Activated CD8-positive, alpha-beta memory T cell treated with anti-CD3 and anti-CD28 coated beads, Interleukin-2, amount 10 ng/mL, durations not matched to agents 7 days and 5 days (primary cell): Measurements from ENCODE around the gene AKR1C2. TPM values are rescaled to one million over a fixed set of nuclear protein-coding genes. Genes with fewer than 3 reads are reported as not detected.
"Not testable (repeated sequence)": the region's sequence is repeated elsewhere in the genome, so short reads cannot be mapped to it uniquely, and the experiment has no call there.

Experiments
- ATAC-seq: fragments of 150-1000 bp; cut with Tn5 transposase; one replicate; pipeline ENCODE4 v1.10.0; 2021; ENCODE audit warnings: moderate library complexity
- CTCF ChIA-PET: fragments of 350-600 bp; sonication (Branson Sonifier 250); formaldehyde crosslinking; loops from one replicate; lab custom pipeline; 2021; ENCODE audit warnings: antibody characterized with exemption; lab: Charles Lee
- DNase-seq: peaks from one replicate; pipeline ENCODE4 v3.0.0-alpha.2; 2020
- H3K27ac Mint-ChIP-seq: one replicate; pipeline ENCODE4 v1.8.0; 2021; ENCODE audit warnings: mild to moderate bottlenecking, mixed read lengths
- H3K27me3 Mint-ChIP-seq: one replicate; pipeline ENCODE4 v1.8.0; 2021; ENCODE audit warnings: mixed read lengths
- H3K36me3 Mint-ChIP-seq: one replicate; pipeline ENCODE4 v1.8.0; 2021; ENCODE audit warnings: mild to moderate bottlenecking, mixed read lengths
- H3K4me1 Mint-ChIP-seq: one replicate; pipeline ENCODE4 v1.8.0; 2021; ENCODE audit warnings: mixed read lengths
- H3K4me3 Mint-ChIP-seq: one replicate; pipeline ENCODE4 v1.8.0; 2021; ENCODE audit warnings: mild to moderate bottlenecking, moderate library complexity, mixed read lengths
- H3K9me3 Mint-ChIP-seq: one replicate; pipeline ENCODE4 v1.8.0; 2022; ENCODE audit warnings: low read depth, mixed read lengths
- total RNA-seq, 2 experiments: library from RNA; stranded (reverse); gene quantifications; one replicate each; pipeline ENCODE4 v1.2.3, GENCODE V29; 2021

Gene AKR1C2
- total RNA-seq, 2 experiments from 2014 or later = not detected

DNA sequence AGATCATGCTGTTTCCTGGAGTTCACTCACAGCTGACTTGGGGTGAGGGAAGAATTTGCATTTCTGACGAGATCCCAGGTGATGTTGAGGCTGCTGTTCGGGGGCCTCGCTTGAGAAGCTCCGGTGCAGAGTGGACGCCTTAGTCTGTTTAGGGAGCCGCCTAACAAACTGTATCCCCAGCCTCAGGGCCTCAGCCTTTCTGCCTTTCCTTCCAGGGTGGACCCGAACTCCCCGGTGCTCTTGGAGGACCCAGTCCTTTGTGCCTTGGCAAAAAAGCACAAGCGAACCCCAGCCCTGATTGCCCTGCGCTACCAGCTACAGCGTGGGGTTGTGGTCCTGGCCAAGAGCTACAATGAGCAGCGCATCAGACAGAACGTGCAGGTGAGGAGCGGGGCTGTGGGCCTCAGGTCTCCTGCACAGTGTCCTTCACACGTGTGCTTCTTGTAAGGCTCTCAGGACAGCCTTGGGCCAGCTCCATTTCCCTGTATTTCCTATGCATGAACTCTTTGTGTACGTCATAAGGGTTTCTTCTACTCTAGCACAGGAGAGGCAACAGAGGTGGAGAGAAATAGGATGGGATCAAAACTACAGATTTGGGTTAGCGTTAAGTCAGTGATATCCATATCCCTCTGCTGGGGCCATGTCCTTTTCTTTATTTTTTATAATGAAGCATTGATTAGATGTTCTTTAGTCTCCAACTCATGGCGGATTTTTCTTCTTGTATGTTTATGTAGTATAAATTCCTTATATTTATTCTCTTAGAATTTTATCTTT lies 31.1 kb downstream of the AKR1C2 start:
- H3K36me3 Mint-ChIP-seq, H3K27me3 Mint-ChIP-seq, H3K4me3 Mint-ChIP-seq, H3K27ac Mint-ChIP-seq, DNase-seq, H3K4me1 Mint-ChIP-seq, ATAC-seq, CTCF ChIA-PET, H3K9me3 Mint-ChIP-seq: not testable (repeated sequence)

DNA sequence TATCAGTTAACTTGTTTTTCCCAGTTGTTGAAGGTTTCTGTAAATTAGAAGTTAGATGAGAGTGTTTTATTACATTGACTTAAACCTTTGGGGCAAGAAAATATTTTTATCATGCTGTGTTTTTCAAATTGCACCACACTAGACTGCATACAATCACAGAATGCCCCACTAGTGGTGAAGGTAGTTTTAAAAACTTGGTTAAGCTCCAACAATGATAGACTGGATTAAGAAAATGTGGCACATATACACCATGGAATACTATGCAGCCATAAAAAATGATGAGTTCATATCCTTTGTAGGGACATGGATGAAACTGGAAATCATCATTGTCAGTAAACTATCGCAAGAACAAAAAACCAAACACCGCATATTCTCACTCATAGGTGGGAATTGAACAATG lies 33.3 kb downstream of the AKR1C2 start:
- H3K4me3 Mint-ChIP-seq, CTCF ChIA-PET, H3K4me1 Mint-ChIP-seq, ATAC-seq, H3K36me3 Mint-ChIP-seq, H3K27ac Mint-ChIP-seq, H3K9me3 Mint-ChIP-seq, DNase-seq, H3K27me3 Mint-ChIP-seq: not testable (repeated sequence)

DNA sequence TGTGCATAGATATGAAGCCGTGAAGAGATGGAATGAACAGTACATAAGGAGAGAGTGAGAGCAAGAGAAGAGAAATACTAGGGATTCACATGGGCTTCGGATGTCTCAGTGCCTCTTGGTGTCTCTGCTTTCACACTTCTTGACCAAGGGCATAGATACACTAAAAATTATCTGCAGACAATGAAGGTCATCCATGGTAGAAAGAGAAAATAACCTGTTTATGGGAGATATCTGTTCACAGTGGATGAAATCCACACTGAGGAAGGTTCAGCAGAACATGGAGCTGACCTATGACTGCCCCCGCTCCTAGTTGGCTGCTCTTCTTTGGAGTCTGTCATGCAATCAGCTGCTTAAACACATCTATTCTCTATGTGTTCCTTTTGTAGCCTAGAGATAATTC lies 34.4 kb downstream of the AKR1C2 start:
- CTCF ChIA-PET, DNase-seq, H3K9me3 Mint-ChIP-seq, H3K4me3 Mint-ChIP-seq, H3K27ac Mint-ChIP-seq, H3K36me3 Mint-ChIP-seq, H3K4me1 Mint-ChIP-seq, ATAC-seq, H3K27me3 Mint-ChIP-seq: not testable (repeated sequence)

DNA sequence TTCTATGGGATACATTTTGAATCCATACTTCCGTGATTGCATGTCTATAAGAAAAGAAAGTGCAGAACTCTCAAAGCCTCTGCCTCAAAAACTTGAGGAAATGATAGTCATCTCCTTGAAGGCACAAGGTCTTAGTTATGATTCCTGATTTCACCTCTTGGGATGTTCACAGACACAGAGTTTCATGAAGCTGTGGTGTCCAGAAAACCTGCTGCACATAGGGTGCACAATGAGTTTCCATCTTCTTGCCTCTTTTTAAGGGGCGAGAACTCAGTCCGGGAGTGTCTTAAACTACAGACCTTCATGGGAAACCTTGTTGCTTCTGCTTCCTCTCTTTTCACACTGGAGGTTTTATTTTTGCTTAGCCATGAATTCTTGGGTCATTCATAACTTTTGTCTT lies 36.5 kb downstream of the AKR1C2 start:
- DNase-seq, CTCF ChIA-PET, H3K27me3 Mint-ChIP-seq, ATAC-seq, H3K9me3 Mint-ChIP-seq, H3K4me1 Mint-ChIP-seq, H3K36me3 Mint-ChIP-seq, H3K4me3 Mint-ChIP-seq, H3K27ac Mint-ChIP-seq: not testable (repeated sequence)

DNA sequence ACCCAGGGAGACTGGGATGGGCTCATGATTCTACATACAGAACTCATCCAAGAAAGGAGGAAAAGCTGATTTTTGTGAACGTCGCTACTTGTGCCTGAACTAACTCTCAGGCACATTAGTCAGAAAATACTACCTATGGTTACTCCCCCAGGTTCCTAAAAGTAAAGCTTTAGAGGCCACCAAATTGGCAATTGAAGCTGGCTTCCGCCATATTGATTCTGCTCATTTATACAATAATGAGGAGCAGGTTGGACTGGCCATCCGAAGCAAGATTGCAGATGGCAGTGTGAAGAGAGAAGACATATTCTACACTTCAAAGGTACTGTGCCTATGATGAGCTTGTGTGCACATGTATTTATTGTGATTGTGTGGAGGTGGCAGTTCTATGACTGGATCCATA lies 37.9 kb downstream of the AKR1C2 start:
- H3K9me3 Mint-ChIP-seq, H3K4me1 Mint-ChIP-seq, DNase-seq, ATAC-seq, H3K4me3 Mint-ChIP-seq, CTCF ChIA-PET, H3K36me3 Mint-ChIP-seq, H3K27ac Mint-ChIP-seq, H3K27me3 Mint-ChIP-seq: not testable (repeated sequence)

DNA sequence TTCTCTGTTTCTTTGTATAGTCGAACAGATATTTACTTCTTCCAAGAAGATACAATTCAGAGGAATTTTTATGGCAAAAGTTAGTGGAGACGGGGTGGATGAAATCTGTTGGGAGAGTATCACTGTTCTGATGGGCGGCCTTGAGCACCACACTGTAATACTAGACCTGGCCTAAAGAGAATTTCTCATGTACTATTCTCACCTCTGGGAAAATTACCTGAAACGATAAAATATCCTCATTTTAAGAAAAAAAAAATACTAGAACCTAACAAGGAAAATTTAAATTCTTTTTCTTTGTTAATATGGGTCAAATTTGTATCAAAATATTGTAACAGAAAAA lies 39.9 kb downstream of the AKR1C2 start:
- H3K4me1 Mint-ChIP-seq, H3K4me3 Mint-ChIP-seq, ATAC-seq, H3K36me3 Mint-ChIP-seq, H3K27me3 Mint-ChIP-seq, H3K9me3 Mint-ChIP-seq, DNase-seq, CTCF ChIA-PET, H3K27ac Mint-ChIP-seq: not testable (repeated sequence)

DNA sequence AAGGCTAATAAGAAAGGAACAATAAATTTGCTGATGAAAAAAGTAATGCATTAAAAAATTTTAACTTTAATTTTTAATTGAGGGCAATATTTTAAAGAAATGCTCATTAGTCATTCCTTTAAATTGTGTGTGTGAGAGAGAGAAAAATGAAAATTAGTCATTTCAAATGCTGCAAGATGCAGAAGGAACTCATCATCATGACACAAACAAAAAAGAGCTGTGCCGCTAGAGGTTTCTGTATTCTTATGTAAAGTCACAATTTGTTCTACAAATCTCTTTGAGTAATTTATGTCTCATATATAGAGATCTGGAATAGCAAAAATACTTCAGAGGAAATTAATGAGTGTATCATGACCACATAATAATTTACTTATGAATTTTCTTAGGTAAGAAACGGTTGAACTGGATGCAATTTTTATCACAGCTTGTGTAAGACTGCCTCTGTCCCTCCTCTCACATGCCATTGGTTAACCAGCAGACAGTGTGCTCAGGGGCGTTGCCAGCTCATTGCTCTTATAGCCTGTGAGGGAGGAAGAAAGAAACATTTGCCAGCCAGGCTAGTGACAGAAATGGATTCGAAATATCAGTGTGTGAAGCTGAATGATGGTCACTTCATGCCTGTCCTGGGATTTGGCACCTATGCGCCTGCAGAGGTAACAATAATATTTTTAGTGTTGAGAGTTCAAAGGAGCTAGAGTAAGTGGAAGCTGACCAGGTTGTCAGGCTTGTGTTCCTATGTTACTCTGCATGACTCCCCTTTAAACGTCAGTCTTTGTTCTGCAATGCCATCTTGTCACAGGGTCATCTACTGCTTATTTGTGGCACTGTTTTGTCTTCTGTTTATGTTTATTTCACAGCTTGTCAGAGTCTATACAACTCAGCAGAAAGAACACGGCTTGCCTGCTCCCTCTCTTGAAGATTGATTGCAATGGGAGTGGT lies 40.5 kb downstream of the AKR1C2 start, which contains the start of gene AKR1C1:
Gene AKR1C1, plus strand, starts transcription at position 540 of the 939 bp plus-strand sequence. Its CDS starts 30 bp downstream, at position 570.
- CTCF ChIA-PET, DNase-seq, H3K27me3 Mint-ChIP-seq, ATAC-seq, H3K4me3 Mint-ChIP-seq, H3K9me3 Mint-ChIP-seq, H3K27ac Mint-ChIP-seq, H3K36me3 Mint-ChIP-seq, H3K4me1 Mint-ChIP-seq: not testable (repeated sequence)

DNA sequence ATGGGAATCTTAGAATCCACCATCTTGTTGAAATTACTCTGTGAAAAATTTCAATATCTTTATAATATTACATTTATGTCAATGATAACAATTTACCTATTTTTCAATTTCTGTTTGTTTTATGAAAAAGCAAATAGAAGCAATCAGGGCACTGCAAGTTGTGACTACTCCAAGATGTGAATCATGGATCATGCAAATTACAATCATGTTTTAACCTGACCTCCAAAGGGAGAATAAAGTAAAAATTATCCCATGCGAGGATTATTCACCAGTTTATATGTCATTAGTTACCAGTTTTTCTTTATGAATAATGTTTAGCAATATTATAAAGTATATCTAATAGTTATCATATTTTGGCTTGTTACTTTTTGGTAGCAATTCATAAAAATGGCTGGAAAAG lies 41.3 kb downstream of the AKR1C2 start:
- CTCF ChIA-PET, H3K4me1 Mint-ChIP-seq, ATAC-seq, H3K36me3 Mint-ChIP-seq, H3K27ac Mint-ChIP-seq, H3K27me3 Mint-ChIP-seq, H3K4me3 Mint-ChIP-seq, H3K9me3 Mint-ChIP-seq, DNase-seq: not testable (repeated sequence)

DNA sequence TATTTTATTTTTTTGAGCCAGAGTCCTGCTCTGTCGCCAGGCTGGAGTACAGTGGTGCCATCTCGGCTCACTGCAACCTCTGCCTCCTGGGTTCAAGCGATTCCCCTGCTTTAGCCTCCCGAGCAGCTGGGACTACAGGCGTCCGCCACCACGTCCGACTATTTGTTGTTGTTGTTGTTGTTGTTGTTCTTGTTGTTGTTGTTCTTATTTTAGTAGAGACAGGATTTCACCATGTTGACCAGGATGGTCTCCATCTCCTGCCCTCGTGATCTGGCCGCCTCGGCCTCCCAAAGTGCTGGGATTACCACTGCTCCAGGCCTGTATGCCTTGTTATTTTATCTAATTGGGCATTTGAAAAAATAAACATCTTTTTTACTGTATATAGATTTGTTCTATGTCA lies 42.1 kb downstream of the AKR1C2 start:
- DNase-seq, H3K27ac Mint-ChIP-seq, H3K27me3 Mint-ChIP-seq, H3K36me3 Mint-ChIP-seq, CTCF ChIA-PET, H3K4me3 Mint-ChIP-seq, H3K9me3 Mint-ChIP-seq, ATAC-seq, H3K4me1 Mint-ChIP-seq: not testable (repeated sequence)

DNA sequence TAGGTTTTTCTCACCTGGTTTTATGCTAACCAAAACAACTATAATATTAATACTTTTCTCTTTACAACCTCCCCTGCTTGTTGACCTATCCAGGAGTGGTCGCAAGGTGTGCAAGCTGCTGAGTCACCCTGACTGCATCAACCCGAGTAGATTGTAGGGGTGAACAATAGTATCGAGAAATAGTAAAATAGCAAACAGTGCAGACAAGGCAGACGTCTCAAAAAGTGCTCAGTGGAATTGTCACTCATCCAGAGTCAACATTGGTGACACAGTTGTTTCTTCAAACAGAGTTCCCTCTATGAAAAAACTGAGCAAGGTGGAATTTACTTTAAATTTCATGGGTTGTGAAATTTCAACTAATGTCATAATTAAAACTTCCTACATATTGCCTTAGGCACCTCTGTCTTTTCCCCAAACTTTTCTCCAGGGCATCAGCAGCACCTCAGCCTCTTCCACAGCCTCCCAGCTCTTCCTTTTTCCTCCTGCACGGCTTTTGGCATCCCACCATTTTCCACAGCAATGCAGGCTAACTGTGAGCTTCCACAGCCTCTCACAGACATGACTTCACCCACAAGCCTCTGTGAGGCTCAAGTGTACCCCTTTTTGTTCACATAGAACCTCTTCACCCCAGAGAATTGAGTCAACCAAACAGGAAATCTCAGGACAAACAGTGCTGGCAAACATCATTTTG lies 46.6 kb downstream of the AKR1C2 start:
- H3K27me3 Mint-ChIP-seq, H3K27ac Mint-ChIP-seq, H3K4me3 Mint-ChIP-seq, CTCF ChIA-PET, H3K4me1 Mint-ChIP-seq, H3K9me3 Mint-ChIP-seq, DNase-seq, H3K36me3 Mint-ChIP-seq, ATAC-seq: not testable (repeated sequence)

DNA sequence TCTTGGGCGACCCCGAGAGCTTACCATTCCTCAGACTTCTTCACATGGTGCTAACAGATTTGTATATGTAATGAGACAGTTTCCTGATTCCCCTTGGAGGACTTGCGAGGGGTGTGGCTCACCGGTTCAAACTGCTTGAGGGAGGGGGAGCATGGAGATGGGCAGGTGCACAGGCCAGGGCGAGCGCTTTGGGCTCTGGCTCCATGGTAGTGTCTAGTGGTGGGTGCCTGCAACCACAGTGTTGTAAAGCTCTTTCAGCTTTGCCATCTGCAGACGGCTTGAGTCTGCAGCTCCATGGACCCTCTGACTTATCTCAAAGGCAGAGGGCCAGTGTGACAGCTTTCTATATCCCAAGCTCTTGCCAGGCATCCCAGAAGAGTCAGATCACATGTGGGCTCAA lies 47.6 kb downstream of the AKR1C2 start:
- H3K9me3 Mint-ChIP-seq, H3K36me3 Mint-ChIP-seq, H3K4me1 Mint-ChIP-seq, H3K27me3 Mint-ChIP-seq, H3K27ac Mint-ChIP-seq, CTCF ChIA-PET, ATAC-seq, H3K4me3 Mint-ChIP-seq, DNase-seq: not testable (repeated sequence)

DNA sequence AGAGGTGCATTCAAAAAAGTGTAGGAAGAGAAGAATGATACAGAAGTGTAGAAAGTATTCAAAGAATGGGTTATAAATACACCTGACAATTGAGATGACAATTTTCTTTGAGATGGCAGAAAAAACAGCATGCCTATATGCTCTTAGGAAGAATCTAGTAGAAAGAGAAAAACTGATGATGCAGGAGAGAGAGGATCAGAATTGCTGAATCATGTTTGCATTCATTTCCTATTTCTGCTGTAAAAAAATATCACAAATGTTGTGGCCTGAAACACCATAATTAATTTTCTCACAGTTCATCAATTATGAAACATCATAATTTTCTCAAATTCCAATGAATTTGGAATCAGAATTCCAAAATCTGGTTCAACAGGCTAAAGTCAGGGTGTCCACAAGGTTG lies 50.3 kb downstream of the AKR1C2 start:
- no peaks in the 10 kb centered on the region for H3K36me3 Mint-ChIP-seq
- H3K27ac Mint-ChIP-seq = no peak overlapping the region
- no peaks in the 10 kb centered on the region for H3K27me3 Mint-ChIP-seq
- H3K9me3 Mint-ChIP-seq = no peaks in the 10 kb centered on the region
- no peak overlapping the region for H3K4me3 Mint-ChIP-seq
- ATAC-seq (no peak), DNase-seq (no peak)
- H3K4me1 Mint-ChIP-seq = no peaks in the 10 kb centered on the region
- CTCF ChIA-PET = no interaction called here

DNA sequence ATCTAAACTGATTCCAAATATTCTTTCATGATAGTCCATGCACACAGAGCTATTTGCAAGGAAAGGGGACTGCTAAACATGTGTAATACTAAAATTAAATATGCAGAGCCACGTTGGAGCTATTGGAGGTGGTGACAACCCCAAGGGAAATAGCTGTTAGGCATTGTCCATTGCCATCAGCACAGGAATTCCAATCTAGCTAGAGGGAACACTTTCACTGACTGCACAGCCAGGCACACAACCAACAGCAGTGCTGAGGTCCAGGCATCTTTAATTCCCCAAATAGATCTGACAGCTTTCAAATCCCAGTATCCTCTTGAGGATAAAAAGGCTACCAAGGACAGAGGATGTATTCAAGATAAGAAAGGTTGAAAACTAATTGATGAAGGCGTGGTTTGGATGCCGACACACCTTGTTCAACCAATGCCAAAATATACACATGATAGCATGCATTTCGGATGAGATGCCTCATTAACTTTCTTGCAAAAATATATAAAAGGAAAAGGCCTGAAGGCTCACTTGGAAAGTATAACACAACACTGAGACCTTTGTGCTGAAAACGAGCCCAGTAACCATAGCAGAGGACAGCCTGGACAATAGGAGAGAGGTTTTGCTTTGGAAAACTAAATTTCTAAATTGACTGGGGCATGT lies 52.0 kb downstream of the AKR1C2 start:
- CTCF ChIA-PET, H3K9me3 Mint-ChIP-seq, H3K4me3 Mint-ChIP-seq, H3K27ac Mint-ChIP-seq, DNase-seq, H3K27me3 Mint-ChIP-seq, H3K4me1 Mint-ChIP-seq, ATAC-seq, H3K36me3 Mint-ChIP-seq: not testable (repeated sequence)
